ENCODE data around the gene FTMT.
"Not testable (repeated sequence)": the region's sequence is repeated elsewhere in the genome, so short reads cannot be mapped to it uniquely, and the experiment has no call there.

FTMT gene

DNA sequence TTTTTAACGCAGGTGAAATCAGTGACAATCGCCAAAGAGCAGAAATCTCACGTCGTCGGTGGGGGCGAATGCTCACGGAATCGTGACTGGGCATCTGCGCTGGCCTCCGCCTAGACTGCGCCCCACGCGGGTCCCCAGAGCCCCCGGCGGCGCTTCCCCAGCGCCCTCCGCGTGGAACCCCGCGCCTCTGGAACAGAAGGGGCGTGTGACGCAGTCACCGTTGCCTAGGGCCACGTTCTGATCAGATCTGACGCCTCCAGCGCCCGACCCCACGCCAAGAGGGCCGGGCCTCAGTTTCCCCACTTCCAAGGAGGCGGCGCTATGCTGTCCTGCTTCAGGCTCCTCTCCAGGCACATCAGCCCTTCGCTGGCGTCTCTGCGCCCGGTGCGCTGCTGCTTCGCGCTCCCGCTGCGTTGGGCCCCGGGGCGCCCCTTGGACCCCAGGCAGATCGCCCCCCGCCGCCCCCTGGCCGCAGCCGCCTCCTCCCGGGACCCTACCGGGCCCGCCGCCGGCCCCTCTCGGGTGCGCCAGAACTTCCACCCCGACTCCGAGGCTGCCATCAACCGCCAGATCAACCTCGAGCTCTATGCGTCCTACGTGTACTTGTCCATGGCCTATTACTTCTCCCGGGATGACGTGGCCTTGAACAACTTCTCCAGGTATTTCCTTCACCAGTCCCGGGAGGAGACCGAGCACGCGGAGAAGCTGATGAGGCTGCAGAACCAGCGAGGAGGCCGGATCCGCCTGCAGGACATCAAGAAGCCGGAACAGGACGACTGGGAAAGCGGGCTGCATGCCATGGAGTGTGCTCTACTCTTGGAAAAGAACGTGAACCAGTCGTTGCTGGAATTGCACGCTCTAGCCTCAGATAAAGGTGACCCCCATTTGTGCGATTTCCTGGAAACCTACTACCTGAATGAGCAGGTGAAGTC, at the start of gene FTMT:
FTMT (plus strand) TSS at position 240 of the 932 bp plus-strand sequence; CDS start at position 322, 82 bp downstream.
- DNase-seq = no peak

DNA sequence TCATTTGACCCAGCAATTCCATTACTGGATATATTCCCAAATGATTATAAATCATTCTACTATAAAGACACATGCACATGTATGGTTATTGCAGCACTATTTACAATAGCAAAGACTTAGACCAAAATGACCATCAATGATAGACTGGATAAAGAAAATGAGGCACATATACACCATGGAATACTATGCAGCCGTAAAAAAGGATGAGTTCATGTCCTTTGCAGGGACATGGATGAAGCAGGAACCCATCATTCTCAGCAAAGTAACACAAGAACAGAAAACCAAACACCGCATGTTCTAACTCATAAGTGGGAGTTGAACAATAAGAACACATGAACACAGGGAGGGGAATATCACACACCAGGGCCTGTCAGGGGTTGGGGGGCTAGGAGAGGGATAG, 46.4 kb upstream of the FTMT start:
- DNase-seq = not testable (repeated sequence)

DNA sequence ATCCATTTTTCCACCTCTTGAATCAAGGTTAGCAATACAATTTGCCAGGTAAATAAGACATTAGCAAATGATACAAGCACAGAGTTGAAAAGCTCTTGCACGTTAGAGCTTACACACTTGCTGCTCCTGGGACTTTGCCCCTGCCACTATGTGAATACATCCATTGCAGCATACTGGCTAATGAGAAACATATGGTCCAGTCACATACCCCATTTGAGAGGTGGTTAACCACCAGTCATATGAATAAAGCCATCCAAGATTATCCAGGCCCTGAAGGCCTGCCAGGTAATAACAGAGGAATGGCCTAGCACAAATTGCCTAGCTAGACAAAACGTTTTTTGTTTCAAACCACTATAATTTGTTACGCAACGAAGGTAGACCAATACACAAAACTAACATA, 45.8 kb upstream of the FTMT start:
- no peak for DNase-seq

DNA sequence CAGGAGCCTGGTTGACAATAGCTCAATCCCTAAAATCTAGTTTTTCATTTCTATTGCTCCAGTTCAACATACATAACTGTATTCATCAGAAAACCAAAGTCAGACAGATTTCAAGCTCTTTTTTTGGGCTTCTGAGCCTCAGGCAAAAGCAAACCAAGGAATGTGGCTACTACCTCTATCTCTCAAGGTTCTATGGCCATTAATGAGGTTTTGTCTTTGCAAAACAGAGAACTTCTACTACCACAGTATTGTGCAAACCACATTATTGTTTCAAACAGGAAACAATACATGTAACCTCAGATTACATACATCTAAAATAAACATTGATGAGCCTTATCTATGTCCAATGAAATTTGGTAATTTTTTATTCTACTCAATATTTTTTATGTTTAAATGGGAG, 35.5 kb upstream of the FTMT start:
- no peak for DNase-seq

DNA sequence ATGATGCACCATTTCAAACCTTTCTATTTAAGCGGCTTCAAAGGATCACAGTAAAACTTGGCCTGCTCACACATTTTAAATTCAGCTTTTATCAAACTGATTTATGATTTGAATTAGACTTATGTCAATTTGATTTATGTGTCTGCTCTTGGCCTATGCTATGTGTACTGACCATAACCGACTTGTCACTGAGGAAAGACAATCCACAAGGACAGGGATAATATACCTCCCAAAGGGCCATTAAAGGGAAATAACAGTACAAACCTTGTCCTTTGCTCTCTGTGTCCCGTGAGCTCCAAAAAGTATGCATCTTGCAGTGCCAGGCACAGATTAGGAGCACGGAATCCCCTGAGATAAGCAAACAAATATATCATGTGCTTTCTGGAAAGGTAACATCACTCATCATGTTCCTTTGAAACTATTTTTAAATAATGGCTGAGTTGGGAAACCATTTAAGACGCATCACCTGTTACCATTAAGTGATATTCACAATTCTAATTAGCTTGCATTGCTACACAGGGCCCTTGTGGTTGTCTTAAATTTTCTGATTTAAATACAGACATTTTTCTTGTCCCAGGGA, 31.9 kb upstream of the FTMT start:
- no peak for DNase-seq

DNA sequence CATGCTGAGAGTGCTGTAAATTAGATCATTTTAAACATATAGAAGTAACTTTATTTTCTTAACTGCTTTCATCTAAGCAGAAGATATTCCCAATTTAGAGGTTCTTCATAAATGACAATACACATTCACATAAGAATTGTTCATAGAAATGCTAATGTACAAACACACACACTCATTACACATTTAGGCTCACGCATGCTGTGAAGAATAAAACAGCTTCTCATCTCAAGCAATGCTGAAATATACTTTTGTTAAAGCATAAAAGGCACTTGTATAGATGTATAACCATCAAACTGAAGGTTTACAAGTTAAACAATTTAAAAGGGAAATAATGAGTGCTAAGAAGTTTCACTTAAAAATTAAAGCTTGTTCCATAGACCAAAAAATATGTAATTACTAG, 18.1 kb upstream of the FTMT start:
- no peak for DNase-seq

DNA sequence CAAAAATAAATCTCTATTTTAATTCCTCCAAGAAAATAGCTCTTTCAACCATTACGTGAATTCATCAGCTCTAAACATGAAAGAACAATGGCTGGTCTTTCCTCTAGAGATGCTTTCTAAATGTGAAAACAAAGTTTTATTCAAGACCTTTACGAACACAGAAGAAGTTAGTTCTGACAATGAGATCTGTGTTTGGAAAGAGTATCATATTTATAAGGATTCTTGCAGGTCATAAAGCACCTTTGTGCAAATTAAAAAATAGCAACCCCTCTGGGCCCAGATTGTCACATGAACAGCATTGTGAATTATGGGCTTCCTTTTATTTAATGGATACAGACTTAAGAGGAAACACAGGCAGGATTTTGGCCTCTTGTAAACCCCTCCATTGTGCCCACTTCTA, 17.7 kb upstream of the FTMT start:
- DNase-seq = no peak

DNA sequence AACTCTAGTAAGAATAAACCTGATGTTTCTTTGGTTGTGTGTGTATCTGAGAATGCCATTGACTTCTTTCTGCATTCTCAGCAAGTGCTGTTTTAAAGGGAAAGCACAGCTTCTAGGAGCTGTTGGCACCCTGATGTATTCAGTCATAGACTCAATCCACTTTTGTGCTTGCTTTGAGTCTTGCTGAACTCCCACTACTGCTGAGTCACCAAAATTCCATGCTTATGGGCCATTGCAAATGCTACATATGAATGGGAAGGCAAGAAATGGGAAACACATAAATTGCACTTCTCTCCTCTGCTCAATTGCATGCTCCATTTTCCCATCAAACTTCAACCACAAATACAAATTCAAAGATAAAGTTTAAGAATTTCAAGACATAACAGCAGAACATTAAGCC, 9.8 kb upstream of the FTMT start:
- no peak for DNase-seq

DNA sequence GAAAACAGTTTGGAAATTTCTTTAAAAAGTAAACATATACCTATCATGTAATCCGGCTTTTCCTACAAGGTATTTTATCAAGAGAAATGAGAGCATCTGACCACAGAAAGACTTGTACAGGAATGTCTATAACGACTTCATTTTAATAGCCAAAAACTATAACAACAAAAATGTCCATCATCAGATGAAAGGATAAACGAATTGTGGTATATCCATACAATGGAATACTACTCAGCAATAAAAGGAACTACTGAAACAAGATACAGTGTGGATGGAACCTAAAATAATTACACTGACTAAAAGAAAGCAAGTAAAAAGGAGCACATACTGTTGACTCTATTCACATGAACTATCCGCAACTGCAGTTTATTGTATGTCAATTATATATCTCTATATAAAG, 1.4 kb upstream of the FTMT start:
- no peak for DNase-seq

DNA sequence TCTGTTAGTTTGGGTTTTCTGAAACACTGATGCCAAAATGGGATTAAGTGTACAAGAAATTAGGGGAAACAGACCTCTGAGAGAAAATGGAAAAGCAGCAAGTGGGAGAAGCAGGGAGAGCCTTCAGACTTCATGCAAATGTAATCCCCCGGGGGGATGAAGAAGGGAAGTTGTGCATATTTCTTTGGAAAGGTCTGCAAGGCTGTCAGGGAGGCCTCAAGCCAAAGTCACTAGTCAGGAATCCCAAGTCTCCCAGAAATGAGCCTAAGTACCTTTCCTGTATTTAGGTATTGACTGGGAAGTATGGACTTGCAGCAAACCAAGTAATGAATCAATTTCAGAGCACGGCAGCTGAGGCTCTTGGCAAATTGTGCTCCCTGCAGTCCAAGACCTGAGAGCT, 2.2 kb downstream of the FTMT start:
- DNase-seq = no peak

DNA sequence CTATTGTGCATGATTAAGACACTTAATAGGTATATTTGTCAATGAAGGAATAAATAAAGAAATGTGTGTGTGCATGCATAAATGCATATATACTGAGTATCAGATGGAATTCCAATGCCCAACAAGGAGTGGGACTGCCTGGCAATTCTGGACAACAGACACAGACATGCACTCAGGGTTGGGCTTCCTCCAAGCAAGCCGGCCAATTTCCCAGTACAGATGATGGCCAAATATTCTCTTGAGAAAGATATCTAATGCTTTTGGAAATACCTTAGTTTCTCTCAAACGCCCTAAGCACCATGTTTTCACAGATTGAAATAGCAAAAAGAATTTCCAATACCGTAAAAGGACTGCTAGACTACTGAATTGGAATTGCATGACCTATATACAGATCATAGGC, 11.1 kb downstream of the FTMT start:
- no peak for DNase-seq

DNA sequence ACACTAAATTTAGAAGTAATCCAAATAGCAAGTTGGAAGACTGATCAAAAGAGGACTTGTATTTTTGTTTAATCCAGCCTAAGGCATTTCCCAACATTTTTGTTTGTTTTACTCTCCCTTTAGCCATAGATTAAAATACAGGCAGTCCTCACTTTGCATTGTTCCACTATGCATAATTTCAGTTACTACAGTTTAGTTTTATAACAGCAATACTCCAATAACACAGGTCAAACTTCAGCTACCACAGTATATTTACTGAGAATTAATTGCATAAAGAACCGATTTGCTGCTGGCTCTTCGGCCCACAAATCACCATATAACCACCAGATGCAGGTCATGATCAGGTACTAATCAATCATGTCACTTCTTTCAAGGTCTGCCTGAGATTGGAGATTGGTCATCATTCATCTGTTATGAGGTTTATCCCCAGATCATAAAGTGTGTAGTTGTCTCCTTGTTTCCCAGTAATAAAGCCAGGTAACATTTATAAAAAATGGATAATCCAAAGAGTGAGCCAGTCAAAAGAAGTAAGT, 12.1 kb downstream of the FTMT start:
- no peak for DNase-seq

DNA sequence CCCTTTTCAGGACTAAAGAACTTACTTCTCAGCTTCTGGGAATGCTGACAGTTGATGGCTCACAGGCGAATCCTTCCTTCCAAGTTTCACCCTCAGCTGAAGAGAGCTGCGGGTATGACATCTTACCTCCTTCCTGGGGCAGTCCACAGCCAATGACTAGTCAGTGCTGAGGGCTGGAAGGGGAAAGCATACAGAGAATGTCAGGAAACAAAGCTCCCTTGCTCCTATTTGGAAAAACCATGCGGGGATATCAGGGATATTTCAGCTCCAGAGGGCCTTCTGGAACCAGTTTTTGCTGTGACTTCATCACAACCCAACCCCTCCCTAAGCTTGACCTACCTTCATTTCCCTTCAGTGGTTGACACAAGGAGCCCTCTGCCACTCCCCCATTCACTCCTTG, 15.7 kb downstream of the FTMT start:
- DNase-seq = no peak

DNA sequence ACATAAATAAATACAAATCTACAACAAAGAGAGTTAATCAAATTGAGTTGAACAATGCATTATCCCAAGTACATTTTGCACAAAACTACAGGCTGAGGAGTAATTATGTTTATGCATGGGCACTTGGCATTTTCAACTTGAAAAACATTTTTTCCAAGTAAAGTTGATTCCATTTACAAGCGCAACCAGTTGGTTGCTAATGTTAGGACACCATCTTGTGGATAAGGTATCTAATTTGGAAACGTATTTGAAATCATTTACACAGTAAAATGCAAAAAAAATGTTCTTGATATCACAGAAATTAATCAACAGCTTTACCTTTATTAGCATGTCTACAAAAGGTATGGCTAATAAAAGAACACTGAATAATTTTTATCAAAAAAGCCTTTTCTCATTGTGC, 18.8 kb downstream of the FTMT start:
- no peak for DNase-seq

DNA sequence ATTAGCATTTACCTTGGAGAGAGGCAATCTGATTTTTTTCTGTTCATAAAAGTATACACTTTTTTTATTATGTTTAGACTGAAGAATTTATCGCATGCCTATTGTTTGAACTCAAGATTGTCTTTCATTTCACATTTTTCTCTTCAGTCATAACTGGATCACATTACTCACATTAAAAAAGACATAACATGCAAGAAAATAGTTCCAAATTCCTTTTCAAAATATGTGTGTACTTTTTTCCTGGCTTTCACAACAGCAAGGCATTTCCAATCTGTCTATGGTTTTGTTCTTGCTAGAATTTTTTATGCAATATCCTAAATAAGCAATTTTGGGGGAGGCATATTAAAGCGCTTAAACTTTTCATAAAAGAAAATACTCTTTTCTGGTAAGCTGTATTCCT, 21.2 kb downstream of the FTMT start:
- DNase-seq = no peak

DNA sequence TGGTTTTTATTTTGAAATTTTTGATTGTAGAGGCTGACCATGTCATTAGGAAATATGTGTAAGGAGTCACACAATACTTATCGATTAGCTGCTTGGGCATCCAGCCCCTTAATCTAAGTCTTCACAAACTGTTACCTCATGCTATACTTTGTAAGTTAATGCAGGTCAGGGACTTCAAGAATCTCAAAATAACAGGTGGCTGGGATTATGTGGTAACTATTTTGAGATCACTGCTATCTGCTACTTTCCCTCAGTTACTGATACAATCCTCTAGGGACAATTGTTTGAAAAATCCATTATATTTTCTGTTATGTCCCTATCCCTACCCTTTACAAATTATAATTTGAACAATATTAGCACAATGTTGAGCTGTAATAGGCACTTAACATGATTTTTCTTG, 21.7 kb downstream of the FTMT start:
- no peak for DNase-seq

DNA sequence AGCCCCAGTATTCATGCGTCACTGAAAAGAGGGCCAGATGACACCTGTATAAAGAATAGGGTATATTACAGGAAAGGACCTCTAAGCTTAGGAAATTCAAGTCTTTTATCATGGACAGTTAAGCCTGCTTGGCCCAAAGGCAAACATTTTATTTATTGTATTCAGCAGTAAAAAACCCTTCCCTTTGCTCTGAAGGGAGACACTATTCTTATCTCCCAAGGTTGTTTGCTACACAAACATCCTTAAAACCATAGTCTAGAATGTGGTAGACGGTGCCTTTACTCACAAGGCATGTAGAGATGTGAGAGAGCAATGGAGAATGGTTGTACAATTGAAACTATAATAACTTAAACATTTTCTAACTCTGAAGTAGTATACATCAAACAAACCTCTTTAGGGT, 33.9 kb downstream of the FTMT start:
- DNase-seq = no peak

DNA sequence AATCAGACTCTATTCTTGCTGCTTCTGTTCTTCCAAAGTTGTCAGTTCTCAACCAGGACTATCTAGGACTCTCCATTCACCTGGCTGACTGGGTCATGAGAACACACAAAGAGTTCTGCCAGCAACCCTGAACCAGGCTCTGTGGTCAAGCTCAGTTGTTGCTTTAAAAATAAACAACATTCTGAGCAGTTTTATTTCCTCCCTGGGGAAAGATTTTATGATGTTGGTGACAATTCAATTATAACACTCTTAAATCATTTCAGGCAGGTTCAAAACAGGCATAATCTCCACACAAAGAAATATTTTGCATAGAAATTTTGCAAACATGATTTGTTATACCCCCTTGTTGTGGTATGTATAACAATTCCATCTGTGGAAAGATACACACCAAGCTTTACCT, 36.0 kb downstream of the FTMT start:
- DNase-seq = no peak

DNA sequence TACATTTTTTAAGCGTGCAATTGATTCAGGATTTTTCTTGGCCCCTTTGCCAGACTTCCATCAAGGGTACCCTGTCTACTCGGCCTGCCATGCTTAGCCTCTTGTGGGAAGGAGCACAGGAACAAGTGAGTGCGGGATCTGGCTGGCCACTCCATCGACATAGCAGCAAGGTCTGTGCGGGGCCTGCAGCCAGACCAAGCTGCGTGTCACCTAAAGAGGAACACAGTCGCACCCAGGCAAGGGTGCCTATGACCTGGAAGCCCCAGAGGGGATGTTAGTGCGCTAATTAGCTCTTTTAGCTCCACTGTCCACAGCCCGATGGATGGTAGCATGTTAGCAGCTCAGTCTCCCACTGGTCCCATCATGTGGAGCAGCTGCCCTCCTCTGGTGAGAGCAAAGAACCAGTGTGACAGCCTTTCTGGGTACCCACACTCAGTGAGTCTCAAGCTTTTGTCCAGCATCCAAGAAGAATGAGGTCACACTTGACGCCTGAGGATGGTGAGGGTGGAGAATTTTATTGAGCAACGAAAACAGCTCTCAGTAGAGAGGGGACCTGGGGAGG, 38.7 kb downstream of the FTMT start:
- DNase-seq = no peak

DNA sequence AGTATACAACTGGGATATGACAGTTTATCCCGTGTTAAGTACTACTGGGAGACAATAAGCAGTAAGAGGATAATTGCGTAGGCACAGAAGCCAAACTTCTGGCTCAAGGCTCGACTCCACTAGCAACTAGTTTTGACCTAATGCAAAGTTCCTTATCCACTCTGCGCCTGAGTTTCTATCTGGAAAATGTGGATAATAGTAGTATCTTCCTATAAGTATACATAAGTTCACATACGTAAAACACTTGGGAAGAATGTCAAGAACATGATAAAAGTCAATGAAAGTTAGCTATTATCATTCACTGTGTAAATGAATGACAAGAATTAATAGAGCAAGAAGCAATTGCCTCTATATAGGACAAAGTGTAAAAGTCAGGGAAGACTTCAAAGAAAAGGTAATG, 45.7 kb downstream of the FTMT start:
- no peak for DNase-seq

DNA sequence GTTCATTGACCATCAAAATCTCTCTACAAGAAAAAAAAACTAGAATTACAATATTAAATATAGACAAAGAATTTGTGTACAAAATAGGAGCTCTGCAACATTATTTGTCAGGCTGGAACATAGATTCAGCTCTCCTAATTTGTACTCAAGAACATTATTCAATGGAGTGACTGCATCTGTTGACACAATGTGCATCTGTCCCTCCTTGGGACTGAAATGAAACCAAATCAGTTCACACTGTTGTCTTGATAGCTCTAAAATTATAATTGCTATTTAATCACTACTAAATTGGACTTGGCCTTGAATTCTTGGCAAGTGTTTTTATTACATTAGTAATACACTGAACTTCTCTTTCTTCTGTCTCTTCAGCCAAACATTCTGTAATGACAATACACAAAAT, 47.7 kb downstream of the FTMT start:
- no peak for DNase-seq

Measured in activated CD4-positive, alpha-beta T cell treated with anti-CD3 and anti-CD28 coated beads for 48 hours (primary cell).